RPMI8226 (cell line): ENCODE data around the gene MET.
"Not testable (repeated sequence)": the region's sequence is repeated elsewhere in the genome, so short reads cannot be mapped to it uniquely, and the experiment has no call there.

Source experiments
- DNase-seq: peaks from one replicate; pipeline ENCODE4 v3.0.0-alpha.2; 2015

The MET gene

GRCh38 chr7:116754186-116754585 is 82.2 kb downstream of the MET start:
- DNase-seq: no peak

- no peak for DNase-seq
These were observed 85.3 kb downstream of the MET start for GRCh38 chr7:116757283-116757682.

- DNase-seq: not testable (repeated sequence)
These were observed 87.6 kb downstream of the MET start for GRCh38 chr7:116759642-116760041.

GRCh38 chr7:116762971-116763370 is 91.0 kb downstream of the MET start:
- DNase-seq: no peak

GRCh38 chr7:116763647-116764046 is 91.7 kb downstream of the MET start:
- no peak for DNase-seq

GRCh38 chr7:116766881-116767280 is 94.9 kb downstream of the MET start:
- DNase-seq: no peak

GRCh38 chr7:116769546-116769945 is 97.5 kb downstream of the MET start:
- no peak for DNase-seq

- no peak for DNase-seq
These were observed 98.9 kb downstream of the MET start for GRCh38 chr7:116770941-116771340.

- no peak for DNase-seq
These were observed 99.6 kb downstream of the MET start for GRCh38 chr7:116771640-116772039.

- DNase-seq: no peak
These were observed 100.4 kb downstream of the MET start for GRCh38 chr7:116772423-116772863.

GRCh38 chr7:116772926-116773749 is 101.1 kb downstream of the MET start:
- no peak for DNase-seq

- no peak for DNase-seq
These were observed 104.0 kb downstream of the MET start for GRCh38 chr7:116776046-116776445.

- no peak for DNase-seq
These were observed 104.8 kb downstream of the MET start for GRCh38 chr7:116776610-116777289.

- DNase-seq: no peak
These were observed 105.8 kb downstream of the MET start for GRCh38 chr7:116777651-116778281.

- DNase-seq: no peak
These were observed 107.2 kb downstream of the MET start for GRCh38 chr7:116779216-116779615.

- DNase-seq: no peak
These were observed 107.9 kb downstream of the MET start for GRCh38 chr7:116779931-116780330.

- no peak for DNase-seq
These were observed 108.5 kb downstream of the MET start for GRCh38 chr7:116780521-116780920.

GRCh38 chr7:116780966-116781365 is 109.0 kb downstream of the MET start:
- no peak for DNase-seq

- no peak for DNase-seq
These were observed 109.6 kb downstream of the MET start for GRCh38 chr7:116781584-116781983.

- DNase-seq: no peak
These were observed 110.2 kb downstream of the MET start for GRCh38 chr7:116782177-116782711.

- no peak for DNase-seq
These were observed 111.8 kb downstream of the MET start for GRCh38 chr7:116783666-116784318.

GRCh38 chr7:116784647-116785046 is 112.7 kb downstream of the MET start:
- DNase-seq: no peak

GRCh38 chr7:116785843-116786242 is 113.8 kb downstream of the MET start:
- DNase-seq: no peak
